NCI-H524 treated with DMSO at 0.1 percent for 48 hours (cell line): ENCODE data around the gene G6PD.
A peak's percentile ranks its signal among the peaks of the same experiment; 100 is the strongest.

ENCODE experiments used
- DNase-seq: peaks from one replicate; lab custom pipeline; 2025; lab: John Stamatoyannopoulos, UW

Gene G6PD

GRCh38 chrX:154487518-154488290 lies 58.9 kb downstream of the G6PD start:
- no peak for DNase-seq

- peak; percentile 29 for DNase-seq
Observed at GRCh38 chrX:154486396-154487207, 60.0 kb downstream of the G6PD start, which contains the start of gene UBL4A. UBL4A (minus strand) TSS chrX:154486615; CDS start chrX:154486584, 31 bp downstream.

- DNase-seq, result no peak
Observed at GRCh38 chrX:154486052-154486395, 60.6 kb downstream of the G6PD start.

GRCh38 chrX:154485150-154486051 lies 61.2 kb downstream of the G6PD start:
- DNase-seq, result no peak

- no peak for DNase-seq
Observed at GRCh38 chrX:154484255-154485149, 62.1 kb downstream of the G6PD start.

GRCh38 chrX:154483325-154483724 lies 63.3 kb downstream of the G6PD start:
- no peak for DNase-seq

- no peak for DNase-seq
Observed at GRCh38 chrX:154482786-154483185, 63.9 kb downstream of the G6PD start.

GRCh38 chrX:154481911-154482601 lies 64.6 kb downstream of the G6PD start:
- no peak for DNase-seq
